Stomach (tissue), 4 donors: ENCODE measurements around the gene ATP5F1E.

Source experiments
- POLR2A ChIP-seq, 4 donors: fragments of 450-650 bp; IDR thresholded peaks; one replicate each; pipeline ENCODE4 v1.6.1; 2016; ENCODE audit warnings: antibody characterized with exemption in 4 of 4, control low read depth in 2 of 4, mild to moderate bottlenecking in 1 of 4, moderate library complexity in 1 of 4
- TF ChIP-seq, protein P1 (sequence below), 7 experiments: fragments of 450-650 bp in 4 of 7; fragments of 200-600 bp in 3 of 7; sonication (generic) in 3 of 7; IDR thresholded peaks; one replicate each; pipeline ENCODE4 v1.5.1; 2016 to 2019; ENCODE audit warnings: antibody characterized with exemption in 7 of 7, control low read depth in 2 of 7, mild to moderate bottlenecking in 1 of 7

- TF ChIP-seq, protein P1, sequence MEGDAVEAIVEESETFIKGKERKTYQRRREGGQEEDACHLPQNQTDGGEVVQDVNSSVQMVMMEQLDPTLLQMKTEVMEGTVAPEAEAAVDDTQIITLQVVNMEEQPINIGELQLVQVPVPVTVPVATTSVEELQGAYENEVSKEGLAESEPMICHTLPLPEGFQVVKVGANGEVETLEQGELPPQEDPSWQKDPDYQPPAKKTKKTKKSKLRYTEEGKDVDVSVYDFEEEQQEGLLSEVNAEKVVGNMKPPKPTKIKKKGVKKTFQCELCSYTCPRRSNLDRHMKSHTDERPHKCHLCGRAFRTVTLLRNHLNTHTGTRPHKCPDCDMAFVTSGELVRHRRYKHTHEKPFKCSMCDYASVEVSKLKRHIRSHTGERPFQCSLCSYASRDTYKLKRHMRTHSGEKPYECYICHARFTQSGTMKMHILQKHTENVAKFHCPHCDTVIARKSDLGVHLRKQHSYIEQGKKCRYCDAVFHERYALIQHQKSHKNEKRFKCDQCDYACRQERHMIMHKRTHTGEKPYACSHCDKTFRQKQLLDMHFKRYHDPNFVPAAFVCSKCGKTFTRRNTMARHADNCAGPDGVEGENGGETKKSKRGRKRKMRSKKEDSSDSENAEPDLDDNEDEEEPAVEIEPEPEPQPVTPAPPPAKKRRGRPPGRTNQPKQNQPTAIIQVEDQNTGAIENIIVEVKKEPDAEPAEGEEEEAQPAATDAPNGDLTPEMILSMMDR (IDR thresholded peaks at IDR 0.05): no peak
- TF ChIP-seq POLR2A (IDR thresholded peaks at IDR 0.05): peak in 2 of 4 donors; percentile 43 to 73
These were observed at the start of gene ATP5F1E for GRCh38 chr20:59032023-59032712.
